Measurements from ENCODE around the gene GATAD2B.

GATAD2B gene

DNA sequence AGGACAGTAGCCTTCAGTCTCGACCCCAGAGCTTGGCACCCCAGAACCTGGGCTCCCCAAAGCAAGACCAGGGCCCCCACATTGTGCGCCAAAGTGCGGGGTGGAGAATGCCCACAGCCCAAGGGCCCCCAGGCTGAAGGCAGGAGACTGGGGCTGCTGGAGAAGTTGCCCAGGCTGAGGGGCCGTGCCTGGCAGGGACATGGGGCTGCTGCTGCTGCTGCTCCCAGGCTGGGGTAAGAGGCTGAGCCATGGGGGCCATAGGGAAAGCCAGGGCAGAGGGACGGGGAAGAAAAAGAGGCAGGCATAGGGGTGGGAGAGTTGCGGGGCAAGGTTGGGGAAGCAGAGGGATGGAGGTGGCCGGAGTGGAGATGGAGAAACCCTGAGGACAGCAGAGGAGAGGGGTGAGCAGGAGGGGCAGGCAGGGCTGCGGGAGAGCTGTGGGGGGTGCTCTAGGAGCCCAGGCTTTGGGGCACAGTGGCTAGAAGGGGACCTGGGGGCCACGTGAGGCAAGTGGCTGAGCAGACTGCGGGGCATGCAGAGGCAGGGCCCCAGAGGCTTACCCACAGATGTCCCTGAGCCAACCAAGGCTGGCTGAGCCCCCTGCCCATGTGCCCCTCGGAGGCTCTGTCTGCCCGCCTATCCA is 128.7 kb downstream of the GATAD2B start:
- no peak overlapping the region for H3K4me3 ChIP-seq (ENCODE audit: low read depth, low read length)
- no peaks in the 10 kb centered on the region for H3K79me1 ChIP-seq (ENCODE audit: low read length)
- H3K14ac ChIP-seq (ENCODE audit: low read length): no peak overlapping the region
- H2AK5ac ChIP-seq (ENCODE audit: low read length): no peak overlapping the region
- no peak overlapping the region for H2AFZ ChIP-seq (ENCODE audit: insufficient read depth, low read length, poor library complexity)
- no peaks in the 10 kb centered on the region for H3K9me3 ChIP-seq (ENCODE audit: insufficient read depth, low read depth, low read length)
- no peaks in the 10 kb centered on the region for H3K4me1 ChIP-seq (ENCODE audit: control insufficient read depth in 1 of 2, insufficient read depth in 2 of 2, low read length in 2 of 2)
- no peaks in the 10 kb centered on the region for H3K27me3 ChIP-seq (ENCODE audit: insufficient read depth, low read length)
- no peak overlapping the region for H4K8ac ChIP-seq (ENCODE audit: low read depth, low read length)
- no peak overlapping the region for H3K4ac ChIP-seq (ENCODE audit: low read depth, low read length)
- H3K9ac ChIP-seq (ENCODE audit: low read length): no peak overlapping the region
- no peaks in the 10 kb centered on the region for H3K79me2 ChIP-seq (ENCODE audit: control insufficient read depth, insufficient read depth, low read length, poor library complexity)
- H3K18ac ChIP-seq (ENCODE audit: low read length): no peak overlapping the region
- no peak overlapping the region for H2BK12ac ChIP-seq (ENCODE audit: low read length)
- no CpG with 5 or more reads among the region's 12 CpGs for WGBS (ENCODE audit: extremely low coverage, insufficient coverage, insufficient read length)
- H2BK5ac ChIP-seq (ENCODE audit: low read depth, low read length, poor library complexity): no peak overlapping the region
- no peak overlapping the region for H3K4me2 ChIP-seq (ENCODE audit: low read length)
- H3K27ac ChIP-seq (ENCODE audit: low read depth, low read length): no peak overlapping the region
- no peak for DNase-seq
- H2BK120ac ChIP-seq (ENCODE audit: insufficient read depth, low read length, poor library complexity): no peak overlapping the region
- H4K12ac ChIP-seq (ENCODE audit: low read depth, low read length): no peak overlapping the region
- no peaks in the 10 kb centered on the region for H3K36me3 ChIP-seq (ENCODE audit: control insufficient read depth in 1 of 2, insufficient read depth in 2 of 2, low read length in 2 of 2)
- H3K23ac ChIP-seq (ENCODE audit: low read length): no peak overlapping the region
- no peak overlapping the region for H4K91ac ChIP-seq (ENCODE audit: low read depth, low read length)

DNA sequence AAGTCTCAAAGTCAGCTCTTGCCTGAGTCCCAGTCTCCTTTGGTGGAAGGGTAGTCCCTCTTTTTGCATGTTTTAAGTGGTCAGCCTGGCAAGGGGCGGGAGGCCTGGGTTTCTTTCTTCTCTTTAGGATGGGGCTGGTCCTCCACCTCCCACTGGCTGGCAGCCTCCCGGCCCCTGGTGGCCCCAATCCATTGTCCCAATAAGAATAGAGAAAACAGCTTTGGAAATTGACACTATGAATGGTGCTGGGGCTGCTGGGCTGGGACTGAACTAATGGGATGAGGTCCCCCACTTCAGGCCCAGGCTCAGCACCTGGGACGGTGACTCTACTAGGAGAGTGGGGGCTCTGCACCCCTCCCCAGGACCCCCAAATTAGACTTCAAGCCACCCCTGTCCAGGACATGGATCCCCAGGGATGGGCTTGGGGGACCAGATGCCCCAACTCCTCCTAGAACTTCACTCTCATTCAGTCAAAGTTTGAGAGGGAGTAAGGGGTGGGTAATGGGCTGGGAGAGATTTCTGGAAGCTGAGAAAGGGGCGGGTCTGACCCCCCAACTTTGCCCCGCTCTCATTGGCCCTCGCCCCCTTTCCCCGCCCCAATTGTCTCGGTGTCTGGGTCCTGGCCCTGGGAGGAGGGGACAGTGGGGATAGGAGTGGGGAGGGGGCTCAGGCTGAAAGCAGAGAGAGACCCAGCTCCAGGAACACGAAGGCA is 129.4 kb downstream of the GATAD2B start:
- Histone ChIP-seq H3K4ac (ENCODE audit: low read depth, low read length) (no peak overlapping the region), H3K27ac (ENCODE audit: low read depth, low read length) (no peak overlapping the region), H3K27me3 (ENCODE audit: insufficient read depth, low read length) (no peaks in the 10 kb centered on the region), H3K79me2 (ENCODE audit: control insufficient read depth, insufficient read depth, low read length, poor library complexity) (no peaks in the 10 kb centered on the region), H3K36me3 (ENCODE audit: control insufficient read depth in 1 of 2, insufficient read depth in 2 of 2, low read length in 2 of 2) (no peaks in the 10 kb centered on the region), H3K4me1 (ENCODE audit: control insufficient read depth in 1 of 2, insufficient read depth in 2 of 2, low read length in 2 of 2) (no peaks in the 10 kb centered on the region), H3K23ac (ENCODE audit: low read length) (no peak overlapping the region), H2AFZ (ENCODE audit: insufficient read depth, low read length, poor library complexity) (no peak overlapping the region), H3K79me1 (ENCODE audit: low read length) (no peaks in the 10 kb centered on the region), H4K12ac (ENCODE audit: low read depth, low read length) (no peak overlapping the region), H4K8ac (ENCODE audit: low read depth, low read length) (no peak overlapping the region), H3K9me3 (ENCODE audit: insufficient read depth, low read depth, low read length) (no peaks in the 10 kb centered on the region), H3K9ac (ENCODE audit: low read length) (no peak overlapping the region), H4K91ac (ENCODE audit: low read depth, low read length) (no peak overlapping the region), H3K4me2 (ENCODE audit: low read length) (no peak overlapping the region), H3K4me3 (ENCODE audit: low read depth, low read length) (no peak overlapping the region), H3K14ac (ENCODE audit: low read length) (no peak overlapping the region), H3K18ac (ENCODE audit: low read length) (no peak overlapping the region), H2AK5ac (ENCODE audit: low read length) (no peak overlapping the region), H2BK120ac (ENCODE audit: insufficient read depth, low read length, poor library complexity) (no peak overlapping the region), H2BK12ac (ENCODE audit: low read length) (no peak overlapping the region), H2BK5ac (ENCODE audit: low read depth, low read length, poor library complexity) (no peak overlapping the region)
- WGBS (ENCODE audit: extremely low coverage, insufficient coverage, insufficient read length): no CpG with 5 or more reads among the region's 9 CpGs
- no peak for DNase-seq

DNA sequence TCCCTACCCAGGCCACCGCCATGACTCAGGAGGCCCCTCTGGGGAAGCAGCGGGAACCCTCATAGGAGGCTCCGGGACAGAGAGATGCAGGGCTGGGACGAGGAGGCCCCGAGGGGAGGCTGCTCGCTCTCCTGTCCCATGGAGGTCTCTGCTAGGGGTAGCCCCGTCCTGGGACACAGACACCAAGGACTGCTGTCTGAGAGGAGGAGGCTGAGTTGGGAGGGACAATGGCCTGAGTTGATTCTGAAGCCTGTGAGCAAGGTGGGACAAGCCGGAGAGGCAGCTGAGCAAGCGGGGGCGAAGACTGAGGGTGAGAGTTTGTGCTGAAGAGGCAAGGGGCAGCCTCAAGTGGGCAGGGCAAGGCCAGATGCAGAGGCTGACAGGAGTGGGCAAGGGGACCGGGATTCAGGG is 130.1 kb downstream of the GATAD2B start:
- no CpG with 5 or more reads among the region's 11 CpGs for WGBS (ENCODE audit: extremely low coverage, insufficient coverage, insufficient read length)
- no peak overlapping the region for H3K23ac ChIP-seq (ENCODE audit: low read length)
- no peaks in the 10 kb centered on the region for H3K4me1 ChIP-seq (ENCODE audit: control insufficient read depth in 1 of 2, insufficient read depth in 2 of 2, low read length in 2 of 2)
- H3K9ac ChIP-seq (ENCODE audit: low read length): no peak overlapping the region
- no peak overlapping the region for H3K18ac ChIP-seq (ENCODE audit: low read length)
- no peak overlapping the region for H2AFZ ChIP-seq (ENCODE audit: insufficient read depth, low read length, poor library complexity)
- no peaks in the 10 kb centered on the region for H3K27me3 ChIP-seq (ENCODE audit: insufficient read depth, low read length)
- no peak overlapping the region for H3K27ac ChIP-seq (ENCODE audit: low read depth, low read length)
- no peaks in the 10 kb centered on the region for H3K9me3 ChIP-seq (ENCODE audit: insufficient read depth, low read depth, low read length)
- H3K79me2 ChIP-seq (ENCODE audit: control insufficient read depth, insufficient read depth, low read length, poor library complexity): no peaks in the 10 kb centered on the region
- no peak for DNase-seq
- no peak overlapping the region for H4K8ac ChIP-seq (ENCODE audit: low read depth, low read length)
- no peak overlapping the region for H3K4ac ChIP-seq (ENCODE audit: low read depth, low read length)
- no peak overlapping the region for H3K4me3 ChIP-seq (ENCODE audit: low read depth, low read length)
- no peak overlapping the region for H2BK12ac ChIP-seq (ENCODE audit: low read length)
- no peak overlapping the region for H3K4me2 ChIP-seq (ENCODE audit: low read length)
- no peak overlapping the region for H4K12ac ChIP-seq (ENCODE audit: low read depth, low read length)
- no peaks in the 10 kb centered on the region for H3K36me3 ChIP-seq (ENCODE audit: control insufficient read depth in 1 of 2, insufficient read depth in 2 of 2, low read length in 2 of 2)
- H2BK5ac ChIP-seq (ENCODE audit: low read depth, low read length, poor library complexity): no peak overlapping the region
- H3K14ac ChIP-seq (ENCODE audit: low read length): no peak overlapping the region
- H4K91ac ChIP-seq (ENCODE audit: low read depth, low read length): no peak overlapping the region
- H2BK120ac ChIP-seq (ENCODE audit: insufficient read depth, low read length, poor library complexity): no peak overlapping the region
- H2AK5ac ChIP-seq (ENCODE audit: low read length): no peak overlapping the region
- H3K79me1 ChIP-seq (ENCODE audit: low read length): no peaks in the 10 kb centered on the region

DNA sequence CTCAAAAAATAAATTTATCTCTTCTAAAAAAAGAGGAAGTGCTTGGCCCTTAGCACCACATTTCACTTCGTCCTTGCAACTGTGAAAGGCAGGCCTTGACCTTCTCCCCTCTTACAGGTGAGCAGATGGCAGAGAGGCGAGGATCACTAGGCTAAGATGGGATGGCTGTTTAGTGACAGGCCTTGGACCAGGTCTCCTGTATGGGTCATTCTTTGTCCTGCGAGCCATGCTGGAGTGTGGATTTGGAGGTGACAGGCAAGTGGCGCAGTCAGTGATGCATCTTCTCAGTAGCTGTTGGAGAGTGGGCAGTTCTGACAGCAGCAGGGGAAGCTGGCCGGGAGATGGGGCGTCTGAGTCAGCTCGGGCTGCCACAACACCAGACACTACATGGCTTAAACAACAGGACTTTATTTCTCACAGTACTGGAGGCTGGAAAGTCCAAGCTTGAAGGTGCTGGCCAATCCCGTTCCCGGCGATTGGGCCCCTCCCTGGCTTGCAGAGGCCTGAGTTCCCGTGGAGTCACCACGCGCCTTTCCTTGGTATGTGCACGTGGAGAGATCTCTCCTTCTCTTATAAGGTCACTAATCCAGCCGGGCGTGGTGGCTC is 131.0 kb downstream of the GATAD2B start:
- no peaks in the 10 kb centered on the region for H3K4me1 ChIP-seq (ENCODE audit: control insufficient read depth in 1 of 2, insufficient read depth in 2 of 2, low read length in 2 of 2)
- H3K9ac ChIP-seq (ENCODE audit: low read length): no peak overlapping the region
- H3K79me2 ChIP-seq (ENCODE audit: control insufficient read depth, insufficient read depth, low read length, poor library complexity): no peaks in the 10 kb centered on the region
- DNase-seq: peak; percentile 8 to 13
- H2BK12ac ChIP-seq (ENCODE audit: low read length): no peak overlapping the region
- no peak overlapping the region for H3K18ac ChIP-seq (ENCODE audit: low read length)
- no peak overlapping the region for H3K4me3 ChIP-seq (ENCODE audit: low read depth, low read length)
- no peak overlapping the region for H4K91ac ChIP-seq (ENCODE audit: low read depth, low read length)
- H2BK5ac ChIP-seq (ENCODE audit: low read depth, low read length, poor library complexity): no peak overlapping the region
- no peaks in the 10 kb centered on the region for H3K79me1 ChIP-seq (ENCODE audit: low read length)
- no peaks in the 10 kb centered on the region for H3K36me3 ChIP-seq (ENCODE audit: control insufficient read depth in 1 of 2, insufficient read depth in 2 of 2, low read length in 2 of 2)
- H3K9me3 ChIP-seq (ENCODE audit: insufficient read depth, low read depth, low read length): no peaks in the 10 kb centered on the region
- H2AK5ac ChIP-seq (ENCODE audit: low read length): no peak overlapping the region
- no peak overlapping the region for H3K14ac ChIP-seq (ENCODE audit: low read length)
- no peak overlapping the region for H3K23ac ChIP-seq (ENCODE audit: low read length)
- no peak overlapping the region for H2BK120ac ChIP-seq (ENCODE audit: insufficient read depth, low read length, poor library complexity)
- no peak overlapping the region for H4K12ac ChIP-seq (ENCODE audit: low read depth, low read length)
- WGBS (ENCODE audit: extremely low coverage, insufficient coverage, insufficient read length): no CpG with 5 or more reads among the region's 16 CpGs
- no peak overlapping the region for H3K4ac ChIP-seq (ENCODE audit: low read depth, low read length)
- no peaks in the 10 kb centered on the region for H3K27me3 ChIP-seq (ENCODE audit: insufficient read depth, low read length)
- no peak overlapping the region for H3K27ac ChIP-seq (ENCODE audit: low read depth, low read length)
- H3K4me2 ChIP-seq (ENCODE audit: low read length): no peak overlapping the region
- H4K8ac ChIP-seq (ENCODE audit: low read depth, low read length): no peak overlapping the region
- H2AFZ ChIP-seq (ENCODE audit: insufficient read depth, low read length, poor library complexity): no peak overlapping the region

Measured in trophoblast cell (in vitro differentiated cells and primary cell).